HepG2 (cell line): ENCODE measurements around the gene FNDC3B. TPM values are rescaled to one million over a fixed set of nuclear protein-coding genes. Genes with fewer than 3 reads are reported as not detected.
A peak's percentile ranks its signal among the peaks of the same experiment; 100 is the strongest.

Source experiments
- AGO2 ChIP-seq: fragments of 200-400 bp; formaldehyde crosslinking; optimal IDR thresholded peaks from 2 replicates; pipeline ENCODE3; 2017; ENCODE audit warnings: mild to moderate bottlenecking, low read depth, low read length, moderate library complexity
- ASH2L ChIP-seq: fragments of 300-600, 200-600 bp; sonication (generic); IDR thresholded peaks from 2 replicates; pipeline ENCODE4 v1.7.0; 2017; ENCODE audit warnings: low read depth, mild to moderate bottlenecking, moderate library complexity, mixed read lengths, low read length; ENCODE audit not compliant: insufficient read length
- CREM ChIP-seq, 2 experiments: sonication (generic) in 1 of 2; formaldehyde crosslinking in 1 of 2; IDR thresholded peaks; 2 replicates each; pipeline versions ENCODE4 v1.4.0 to v1.6.1; 2016 to 2020; ENCODE audit warnings: antibody characterized with exemption in 1 of 2, mild to moderate bottlenecking in 1 of 2, missing genetic modification reagents in 1 of 2
- DPF2 ChIP-seq: sonication (generic); formaldehyde crosslinking; IDR thresholded peaks from 2 replicates; pipeline ENCODE4 v1.4.0; 2020; ENCODE audit warnings: mild to moderate bottlenecking, low read depth, missing genetic modification reagents, borderline replicate concordance
- HDAC6 ChIP-seq: fragments of 200-600 bp; sonication (generic); IDR thresholded peaks from 2 replicates; pipeline ENCODE4 v1.7.0; 2017; ENCODE audit warnings: mild to moderate bottlenecking, antibody characterized with exemption, low read length, low read depth
- HNF1A ChIP-seq, 2 experiments: sonication (generic) in 1 of 2; formaldehyde crosslinking in 1 of 2; IDR thresholded peaks; 2 replicates each; pipeline versions ENCODE4 v1.4.0 to v1.6.1; 2016 to 2020; ENCODE audit warnings: borderline replicate concordance in 1 of 2, low read depth in 1 of 2, mild to moderate bottlenecking in 1 of 2, missing genetic modification reagents in 1 of 2
- MED1 ChIP-seq: sonication (generic); formaldehyde crosslinking; IDR thresholded peaks from 2 replicates; pipeline ENCODE4 v1.4.0; 2020; ENCODE audit warnings: missing genetic modification reagents
- NFYC ChIP-seq: IDR thresholded peaks from 2 replicates; pipeline ENCODE4 v1.6.1; 2016; ENCODE audit warnings: missing genetic modification reagents, missing compliant biosample characterization
- NKX3-1 ChIP-seq: sonication (generic); formaldehyde crosslinking; IDR thresholded peaks from 2 replicates; pipeline ENCODE4 v1.5.0; 2020; ENCODE audit warnings: missing genetic modification reagents
- PHF20 ChIP-seq: sonication (generic); formaldehyde crosslinking; IDR thresholded peaks from 2 replicates; pipeline ENCODE4 v1.5.0; 2020; ENCODE audit warnings: mild to moderate bottlenecking, missing genetic modification reagents
- SAP130 ChIP-seq: IDR thresholded peaks from 2 replicates; pipeline ENCODE4 v1.6.1; 2016; ENCODE audit warnings: low read depth
- SOX13 ChIP-seq, 3 experiments: fragments of 450-650 bp in 1 of 3; sonication (generic) in 1 of 3; formaldehyde crosslinking in 1 of 3; IDR thresholded peaks in 2 of 3; conservative IDR thresholded peaks in 1 of 3; 2 replicates each; pipeline versions ENCODE4 v1.5.0 to v1.6.1; 2016 to 2020; ENCODE audit warnings: antibody characterized with exemption in 1 of 3, mild to moderate bottlenecking in 1 of 3, missing compliant biosample characterization in 1 of 3, missing genetic modification reagents in 1 of 3, moderate library complexity in 1 of 3
- SP1 ChIP-seq, 2 experiments: fragments of 450-650 bp in 1 of 2; sonication (generic) in 1 of 2; formaldehyde crosslinking in 1 of 2; IDR thresholded peaks; 2 replicates each; pipeline versions ENCODE4 v1.4.0 to v1.6.1; 2016 to 2020; ENCODE audit warnings: missing genetic modification reagents in 1 of 2
- SP5 ChIP-seq: IDR thresholded peaks from 2 replicates; pipeline ENCODE4 v1.6.1; 2016; ENCODE audit warnings: low read depth, borderline replicate concordance
- ZBTB25 ChIP-seq: IDR thresholded peaks from 2 replicates; pipeline ENCODE4 v1.6.1; 2018; ENCODE audit warnings: missing genetic modification reagents
- ZNF263 ChIP-seq: sonication (generic); formaldehyde crosslinking; IDR thresholded peaks from 2 replicates; pipeline ENCODE4 v1.4.0; 2020; ENCODE audit warnings: missing genetic modification reagents
- ZNF280D ChIP-seq: sonication (generic); formaldehyde crosslinking; IDR thresholded peaks from 2 replicates; pipeline ENCODE4 v1.5.1; 2020; ENCODE audit warnings: mild to moderate bottlenecking, missing genetic modification reagents
- ZNF558 ChIP-seq: sonication (generic); formaldehyde crosslinking; IDR thresholded peaks from 2 replicates; pipeline ENCODE4 v1.9.0; 2022; ENCODE audit warnings: mild to moderate bottlenecking, missing genetic modification reagents, borderline replicate concordance
- ZNF629 ChIP-seq: sonication (generic); formaldehyde crosslinking; conservative IDR thresholded peaks from 2 replicates; pipeline ENCODE4 v1.5.0; 2020; ENCODE audit warnings: missing genetic modification reagents
- ZNF652 ChIP-seq: IDR thresholded peaks from 2 replicates; pipeline ENCODE4 v1.6.1; 2016; ENCODE audit warnings: low read depth, borderline replicate concordance
- polyA plus RNA-seq, 8 experiments: library from polyadenylated mRNA; depleted of rRNA in 3 of 8; stranded (reverse) in 7 of 8; unstranded in 1 of 8; fragments of >200 nt; fragmentation: Illumina TruSeq in 4 of 8; extraction: Trizol in 4 of 8; gene quantifications; 2 replicates each; pipeline versions ENCODE4 v1.2.1 to v1.2.3, GENCODE V29; 2011 to 2016; ENCODE audit warnings: low read depth in 4 of 8, missing spikeins in 1 of 8, mixed read lengths in 1 of 8; ENCODE audit not compliant: insufficient read depth in 1 of 8
- total RNA-seq, 5 experiments: library from RNA; depleted of rRNA; stranded (reverse); fragments of >200 nt; fragmentation: Illumina TruSeq; extraction: Trizol; gene quantifications; 2 replicates each; pipeline ENCODE4 v1.2.3, GENCODE V29; 2016; ENCODE audit warnings: low read depth in 1 of 5

Gene FNDC3B
- total and polyA plus RNA-seq, 2 of the 13 experiments (the other 11 are each of a cell fraction or from before 2014, with no cell fraction given), result 74.8 to 103 TPM

GRCh38 chr3:172065967-172066762, 26.8 kb downstream of the FNDC3B start (continued):
- TF ChIP-seq ZNF280D (CRISPR knock-in tag) (0 out of 2 replicates have a peak, but pooled peaks have one; percentile 24), DPF2 (CRISPR knock-in tag) (no peak), SP1 (IDR thresholded peaks at IDR 0.05) (no peak), SP1 (CRISPR knock-in tag; IDR thresholded peaks at IDR 0.05) (no peak), PHF20 (CRISPR knock-in tag) (no peak), ZNF652 (CRISPR knock-in tag) (no peak), ASH2L (no peak), MED1 (CRISPR knock-in tag) (peak; percentile 91), SOX13 (IDR thresholded peaks at IDR 0.05) (no peak), SOX13 (CRISPR knock-in tag; conservative IDR thresholded peaks at IDR 0.05 in 1 of 2, IDR thresholded peaks at IDR 0.05 in 1 of 2) (peak in 1 of 2 experiments; percentile 50; a peak in 1 of 4 replicates), SAP130 (CRISPR knock-in tag) (peak; percentile 75), SP5 (CRISPR knock-in tag) (0 out of 2 replicates have a peak, but pooled peaks have one; percentile 14), AGO2 (peak; percentile 19), NKX3-1 (CRISPR knock-in tag) (no peak), ZNF263 (CRISPR knock-in tag) (no peak), CREM (IDR thresholded peaks at IDR 0.05) (peak; percentile 45; the same call in 1 of the 2 replicates), CREM (CRISPR knock-in tag; IDR thresholded peaks at IDR 0.05) (no peak), ZNF629 (CRISPR knock-in tag) (peak; percentile 92), NFYC (CRISPR knock-in tag) (no peak), HDAC6 (no peak), ZBTB25 (CRISPR knock-in tag) (0 out of 2 replicates have a peak, but pooled peaks have one; percentile 54), HNF1A (IDR thresholded peaks at IDR 0.05; ENCODE audit: low read depth) (peak; percentile 96), HNF1A (CRISPR knock-in tag; IDR thresholded peaks at IDR 0.05; ENCODE audit: borderline replicate concordance) (peak; percentile 94), ZNF558 (CRISPR knock-in tag) (no peak)
